CD14-positive monocyte (primary cell): ENCODE results near the gene RYR2. TPM values are rescaled to one million over a fixed set of nuclear protein-coding genes. Genes with fewer than 3 reads are reported as not detected.
A peak's percentile ranks its signal among the peaks of the same experiment; 100 is the strongest.

Experiments used
- DNase-seq, 3 donors: peaks; one replicate each; pipeline ENCODE4 v3.0.0-alpha.2; 2011 to 2022
- H2AFZ ChIP-seq: 2 replicates; pipeline ENCODE4 v1.6.0; 2012; ENCODE audit warnings: mild to moderate bottlenecking, low read depth, low read length, inconsistent platforms; ENCODE audit not compliant: insufficient read depth, poor library complexity, severe bottlenecking
- H3K27ac ChIP-seq, 2 donors: 1 replicate in 1 of 2; 2 replicates in 1 of 2; pipeline ENCODE4 v1.5.1; 2012 to 2013; ENCODE audit warnings: low read length in 2 of 2, control low read depth in 1 of 2, inconsistent platforms in 1 of 2, low read depth in 1 of 2, mild to moderate bottlenecking in 1 of 2
- H3K27me3 ChIP-seq, 2 donors: one replicate each; pipeline versions ENCODE4 v1.6.0 to v1.6.1; 2011 to 2013; ENCODE audit warnings: low read length in 2 of 2; ENCODE audit not compliant: control insufficient read depth in 2 of 2, insufficient read depth in 2 of 2
- H3K36me3 ChIP-seq, 2 donors: replicated peaks in 1 of 2; 1 replicate in 1 of 2; 2 replicates in 1 of 2; pipeline versions ENCODE4 v1.5.1 to v1.6.1; 2012 to 2013; ENCODE audit warnings: low read length in 2 of 2, control low read depth in 1 of 2, inconsistent platforms in 1 of 2, mild to moderate bottlenecking in 1 of 2; ENCODE audit not compliant: insufficient read depth in 2 of 2, control insufficient read depth in 1 of 2
- H3K4me1 ChIP-seq, 2 donors: 1 replicate in 1 of 2; 2 replicates in 1 of 2; pipeline versions ENCODE4 v1.5.1 to v1.6.1; 2012 to 2013; ENCODE audit warnings: low read length in 2 of 2, control low read depth in 1 of 2, inconsistent platforms in 1 of 2, mild to moderate bottlenecking in 1 of 2, moderate library complexity in 1 of 2; ENCODE audit not compliant: insufficient read depth in 2 of 2, control insufficient read depth in 1 of 2
- H3K4me2 ChIP-seq: replicated peaks from 2 replicates; pipeline ENCODE3; 2012; ENCODE audit warnings: low read length, moderate library complexity, mild to moderate bottlenecking; ENCODE audit not compliant: poor library complexity, severe bottlenecking; ENCODE audit errors: extremely low read depth
- H3K4me3 ChIP-seq, 3 experiments: fragments of 200-600 bp in 1 of 3; sonication (generic) in 1 of 3; replicated peaks in 1 of 3; 1 replicate in 2 of 3; 2 replicates in 1 of 3; pipeline ENCODE4 v1.5.1; 2011 to 2013; ENCODE audit warnings: low read length in 3 of 3, mild to moderate bottlenecking in 3 of 3, control low read depth in 2 of 3, low read depth in 2 of 3, inconsistent platforms in 1 of 3, moderate library complexity in 1 of 3
- H3K79me2 ChIP-seq: 2 replicates; pipeline ENCODE4 v1.6.0; 2012; ENCODE audit warnings: mild to moderate bottlenecking, control low read depth, inconsistent platforms, low read length, moderate library complexity; ENCODE audit not compliant: insufficient read depth
- H3K9ac ChIP-seq: 2 replicates; pipeline ENCODE4 v1.6.0; 2017; ENCODE audit warnings: low read length, mild to moderate bottlenecking; ENCODE audit not compliant: insufficient read depth, poor library complexity, severe bottlenecking
- H3K9me3 ChIP-seq, 2 donors: replicated peaks in 1 of 2; 1 replicate in 1 of 2; 2 replicates in 1 of 2; pipeline versions ENCODE4 v1.5.1 to v1.6.1; 2012 to 2013; ENCODE audit warnings: low read length in 2 of 2, control low read depth in 1 of 2; ENCODE audit not compliant: control insufficient read depth in 1 of 2, insufficient read depth in 1 of 2
- H4K20me1 ChIP-seq: 2 replicates; pipeline ENCODE4 v1.6.0; 2012; ENCODE audit warnings: mild to moderate bottlenecking, low read length, control low read depth, moderate library complexity; ENCODE audit not compliant: insufficient read depth
- H3K27ac Mint-ChIP-seq, 7 donors: one replicate each; pipeline ENCODE4 v1.8.0; 2020; ENCODE audit warnings: mild to moderate bottlenecking in 7 of 7, mixed read lengths in 7 of 7, moderate library complexity in 6 of 7, inconsistent platforms in 2 of 7
- H3K27me3 Mint-ChIP-seq, 3 donors: one replicate each; pipeline ENCODE4 v1.8.0; 2021 to 2022; ENCODE audit warnings: low read depth in 3 of 3, mild to moderate bottlenecking in 3 of 3, mixed read lengths in 3 of 3, moderate library complexity in 3 of 3, inconsistent platforms in 1 of 3
- H3K36me3 Mint-ChIP-seq, 2 donors: one replicate each; pipeline ENCODE4 v1.8.0; 2020; ENCODE audit warnings: mixed read lengths in 2 of 2, inconsistent platforms in 1 of 2, mild to moderate bottlenecking in 1 of 2
- H3K4me1 Mint-ChIP-seq: one replicate; pipeline ENCODE4 v1.8.0; 2020; ENCODE audit warnings: mild to moderate bottlenecking, mixed read lengths
- H3K4me3 Mint-ChIP-seq, 2 donors: one replicate each; pipeline ENCODE4 v1.8.0; 2020; ENCODE audit warnings: mild to moderate bottlenecking in 2 of 2, mixed read lengths in 2 of 2, moderate library complexity in 1 of 2
- H3K9me3 Mint-ChIP-seq, 7 donors: one replicate each; pipeline ENCODE4 v1.8.0; 2020 to 2022; ENCODE audit warnings: mixed read lengths in 7 of 7, mild to moderate bottlenecking in 6 of 7, moderate library complexity in 6 of 7, inconsistent platforms in 2 of 7
- CTCF ChIP-seq: fragments of 200-600 bp; IDR thresholded peaks from one replicate; pipeline ENCODE4 v1.8.0; 2022; ENCODE audit warnings: antibody characterized with exemption, mild to moderate bottlenecking
- WGBS: methylation state at CpG from one replicate; pipeline ENCODE4 v1.1.5; 2013; ENCODE audit warnings: missing lambda C conversion rate; ENCODE audit not compliant: insufficient coverage; 5-methylcytosine and 5-hydroxymethylcytosine counted together
- intact Hi-C, 2 donors: fragments of 100-400 bp; cut with micrococcal nuclease; formaldehyde crosslinking; loops; one replicate each; pipeline versions ENCODE4 v1.15.0 to v1.15.1; 2023
- polyA plus RNA-seq, 3 donors: library from polyadenylated mRNA; depleted of rRNA in 1 of 3; unstranded in 2 of 3; stranded (reverse) in 1 of 3; fragments of 300-500 nt in 2 of 3; fragments of >200 nt in 1 of 3; fragmentation: Illumina TruSeq in 2 of 3; gene quantifications; 1 replicate in 2 of 3; 2 replicates in 1 of 3; pipeline ENCODE4 v1.2.3, GENCODE V29; 2012 to 2021

Gene RYR2
- polyA plus RNA-seq, 3 donors: not detected

GRCh38 chr1:236994450-236994849, 47.5 kb upstream of the RYR2 start:
- no peak overlapping the region for H3K9ac ChIP-seq
- TF ChIP-seq CTCF: no peak
- H3K4me1 ChIP-seq: no peaks in the 10 kb centered on the region
- Mint-ChIP-seq H3K4me1 (no peaks in the 10 kb centered on the region), H3K27me3 (peaks cover 3% of the 10 kb centered on the region in 3 donors), H3K9me3 (peaks cover 3 to 14% (median 7%) of the 10 kb centered on the region in 7 donors), H3K27ac (no peak overlapping the region), H3K36me3 (no peaks in the 10 kb centered on the region), H3K4me3 (no peak overlapping the region)
- H3K4me3 ChIP-seq: no peak overlapping the region
- no peak overlapping the region for H3K27ac ChIP-seq
- H3K4me2 ChIP-seq: no peak overlapping the region
- no peaks in the 10 kb centered on the region for H3K36me3 ChIP-seq
- intact Hi-C loops: no loop called here
- H4K20me1 ChIP-seq: no peaks in the 10 kb centered on the region
- H3K27me3 ChIP-seq: no peaks in the 10 kb centered on the region
- peaks cover 7 to 9% of the 10 kb centered on the region in 2 donors for H3K9me3 ChIP-seq
- no peak for DNase-seq
- no peak overlapping the region for H2AFZ ChIP-seq
- WGBS: no CpG with 5 or more reads among the region's 1 CpG
- no peaks in the 10 kb centered on the region for H3K79me2 ChIP-seq

GRCh38 chr1:236997361-236997760, 44.6 kb upstream of the RYR2 start:
- peaks cover 0 to 3% of the 10 kb centered on the region in 2 donors for H3K9me3 ChIP-seq
- intact Hi-C loops: no loop called here
- H3K27ac ChIP-seq: no peak overlapping the region
- Mint-ChIP-seq H3K27ac (peak overlapping the region in 1 of 7 donors; percentile 1), H3K9me3 (peaks cover 0 to 13% (median 5%) of the 10 kb centered on the region in 7 donors), H3K36me3 (no peaks in the 10 kb centered on the region), H3K27me3 (peaks cover 1 to 3% (median 3%) of the 10 kb centered on the region in 3 donors), H3K4me1 (no peaks in the 10 kb centered on the region), H3K4me3 (no peak overlapping the region)
- no peaks in the 10 kb centered on the region for H3K4me1 ChIP-seq
- H3K4me2 ChIP-seq: no peak overlapping the region
- H3K27me3 ChIP-seq: no peaks in the 10 kb centered on the region
- TF ChIP-seq CTCF: no peak
- H3K4me3 ChIP-seq: no peak overlapping the region
- no peaks in the 10 kb centered on the region for H4K20me1 ChIP-seq
- H2AFZ ChIP-seq: no peak overlapping the region
- no peaks in the 10 kb centered on the region for H3K79me2 ChIP-seq
- WGBS: 90% methylated on average over 10 of the region's 11 CpGs
- no peaks in the 10 kb centered on the region for H3K36me3 ChIP-seq
- no peak for DNase-seq
- no peak overlapping the region for H3K9ac ChIP-seq
